Thyroid gland (tissue), 4 donors: ENCODE measurements around the gene NRIP1. TPM values are rescaled to one million over a fixed set of nuclear protein-coding genes. Genes with fewer than 3 reads are reported as not detected.
A peak's percentile ranks its signal among the peaks of the same experiment; 100 is the strongest.

Source experiments
- DNase-seq, 2 donors: peaks; one replicate each; pipeline ENCODE4 v3.0.0-alpha.2; 2019
- H3K27ac ChIP-seq, 3 donors: fragments of 200-600 bp; sonication (generic); 1 replicate in 2 of 3; 2 replicates in 1 of 3; pipeline ENCODE4 v1.5.1; 2016 to 2019; ENCODE audit warnings: mild to moderate bottlenecking in 1 of 3, moderate library complexity in 1 of 3
- H3K27me3 ChIP-seq: fragments of 200-600 bp; sonication (generic); one replicate; pipeline ENCODE4 v1.5.1; 2019
- H3K36me3 ChIP-seq, 2 donors: fragments of 200-600 bp; sonication (generic); one replicate each; pipeline ENCODE4 v1.5.1; 2016 to 2019
- H3K4me1 ChIP-seq, 2 donors: fragments of 200-600 bp; sonication (generic); one replicate each; pipeline ENCODE4 v1.5.1; 2017 to 2019
- H3K4me3 ChIP-seq, 3 donors: fragments of 200-600 bp; sonication (generic); replicated peaks in 1 of 3; 1 replicate in 2 of 3; 2 replicates in 1 of 3; pipeline ENCODE4 v1.5.1; 2016; ENCODE audit warnings: mild to moderate bottlenecking in 1 of 3
- H3K9me3 ChIP-seq: fragments of 200-600 bp; sonication (generic); one replicate; pipeline ENCODE4 v1.5.1; 2017
- CTCF ChIP-seq, 6 experiments: fragments of 200-600 bp in 3 of 6; fragments of 450-650 bp in 3 of 6; sonication (generic) in 3 of 6; IDR thresholded peaks; one replicate each; pipeline ENCODE4 v1.5.1; 2016 to 2019; ENCODE audit warnings: antibody characterized with exemption in 6 of 6, mild to moderate bottlenecking in 2 of 6, inconsistent platforms in 1 of 6, moderate library complexity in 1 of 6
- POLR2A ChIP-seq, 2 donors: fragments of 450-650 bp; IDR thresholded peaks; one replicate each; pipeline ENCODE4 v1.6.1; 2017; ENCODE audit warnings: antibody characterized with exemption in 2 of 2, mild to moderate bottlenecking in 2 of 2, moderate library complexity in 1 of 2
- WGBS, 2 donors: methylation state at CpG; one replicate each; pipeline ENCODE4 v1.1.5; 2017; 5-methylcytosine and 5-hydroxymethylcytosine counted together
- intact Hi-C: fragments of 100-400 bp; cut with DNase I; formaldehyde crosslinking; loops from one replicate; pipeline ENCODE4 v1.15.1; 2023
- total RNA-seq, 4 donors: library from RNA; depleted of rRNA; stranded (reverse); fragments of >200 nt; gene quantifications; one replicate each; pipeline ENCODE4 v1.2.3, GENCODE V29; 2016

Gene NRIP1
- total RNA-seq, 4 donors from 2014 or later, result 19.4 to 37.5 (median 28.2) TPM

DNA sequence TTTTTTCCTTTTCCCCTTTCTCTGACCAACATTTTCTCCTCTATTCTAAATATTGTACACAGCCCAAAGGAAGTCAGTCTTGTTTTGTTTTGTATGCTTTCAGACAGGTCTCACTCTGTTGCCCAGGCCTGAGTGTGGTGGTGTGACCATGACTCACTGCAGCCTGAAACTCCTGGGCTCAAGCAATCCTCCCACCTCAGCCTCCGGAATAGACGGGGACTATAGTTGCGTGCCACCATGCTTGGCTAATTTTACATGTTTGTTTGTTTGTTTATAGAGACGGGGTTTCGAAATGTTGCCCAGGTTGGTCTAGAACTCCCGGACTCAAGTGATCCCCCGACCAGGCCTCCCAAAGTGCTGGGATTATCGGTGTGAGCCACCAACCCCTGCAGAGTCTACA is 72.8 kb downstream of the NRIP1 start:
- no peaks in the 10 kb centered on the region for H3K27me3 ChIP-seq
- peaks cover 9 to 10% of the 10 kb centered on the region in 2 donors for H3K4me1 ChIP-seq
- no peak overlapping the region for H3K4me3 ChIP-seq
- no peaks in the 10 kb centered on the region for H3K9me3 ChIP-seq
- 95% methylated on average over 8 of the region's 8 CpGs for WGBS, 2 donors
- TF ChIP-seq CTCF (IDR thresholded peaks at IDR 0.05) (no peak), POLR2A (IDR thresholded peaks at IDR 0.05) (no peak)
- peak in 1 of 2 donors; percentile 15 for DNase-seq
- intact Hi-C loops, result no loop called here
- no peak overlapping the region for H3K27ac ChIP-seq
- H3K36me3 ChIP-seq, result no peaks in the 10 kb centered on the region

DNA sequence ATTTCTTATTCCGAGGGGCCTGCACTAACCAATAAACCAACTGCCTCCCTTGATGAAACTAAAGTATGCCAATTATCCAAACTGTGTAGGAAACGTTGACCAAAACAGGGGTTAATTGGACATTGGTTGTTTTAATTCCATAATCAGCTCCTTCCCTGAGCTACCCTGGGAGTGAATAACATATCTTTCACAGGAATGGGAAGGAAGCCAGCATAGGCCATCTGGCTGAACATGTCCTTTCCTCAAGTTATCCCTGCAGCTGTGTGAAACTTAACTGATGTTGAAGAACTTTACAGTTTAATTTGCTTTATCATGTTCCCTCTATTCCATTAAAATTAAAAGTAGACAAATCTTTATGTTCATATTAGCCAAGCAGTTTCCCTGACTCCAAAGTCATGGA is 75.4 kb downstream of the NRIP1 start:
- Histone ChIP-seq H3K4me1 (no peaks in the 10 kb centered on the region), H3K4me3 (no peak overlapping the region), H3K27me3 (no peaks in the 10 kb centered on the region), H3K27ac (no peak overlapping the region), H3K36me3 (no peaks in the 10 kb centered on the region), H3K9me3 (no peaks in the 10 kb centered on the region)
- DNase-seq, result no peak
- 73 to 80% methylated on average over 2 of the region's 2 CpGs for WGBS, 2 donors
- TF ChIP-seq POLR2A (IDR thresholded peaks at IDR 0.05) (no peak), CTCF (IDR thresholded peaks at IDR 0.05) (no peak)
- intact Hi-C loops, result no loop called here

DNA sequence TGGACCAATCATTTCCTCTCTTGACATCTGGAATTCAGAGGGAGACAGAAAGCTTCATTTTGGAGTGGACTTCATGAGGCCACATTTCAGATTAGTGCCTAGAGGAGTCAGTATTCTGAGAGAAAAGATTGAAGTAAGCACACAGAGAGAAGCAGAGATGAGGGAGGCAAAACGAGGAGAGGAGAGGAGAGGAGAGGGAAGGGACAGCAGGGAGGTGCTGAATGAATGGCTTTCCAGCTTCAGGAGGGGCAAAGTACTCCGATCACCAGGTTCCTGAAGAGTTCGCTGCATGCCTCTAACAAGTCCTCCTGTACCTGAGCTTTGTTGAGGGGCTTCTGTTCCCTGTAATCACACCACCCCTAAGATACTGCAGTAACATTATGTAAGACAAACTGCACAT is 76.0 kb downstream of the NRIP1 start:
- intact Hi-C loops, result no loop called here
- Histone ChIP-seq H3K36me3 (no peaks in the 10 kb centered on the region), H3K4me1 (no peaks in the 10 kb centered on the region), H3K9me3 (no peaks in the 10 kb centered on the region), H3K27ac (no peak overlapping the region), H3K4me3 (no peak overlapping the region), H3K27me3 (no peaks in the 10 kb centered on the region)
- WGBS, 2 donors, result 77% methylated on average over 3 of the region's 3 CpGs
- TF ChIP-seq CTCF (IDR thresholded peaks at IDR 0.05) (no peak), POLR2A (IDR thresholded peaks at IDR 0.05) (no peak)
- no peak for DNase-seq

- DNase-seq, result no peak
- TF ChIP-seq CTCF (IDR thresholded peaks at IDR 0.05), result no peak
- H3K27me3 ChIP-seq, result no peaks in the 10 kb centered on the region
- WGBS, 2 donors, result 77 to 79% methylated on average over 5 of the region's 5 CpGs
- no peak overlapping the region for H3K27ac ChIP-seq
- no peaks in the 10 kb centered on the region for H3K9me3 ChIP-seq
- H3K4me1 ChIP-seq, result no peaks in the 10 kb centered on the region
- intact Hi-C loops, result no loop called here
- no peak overlapping the region for H3K4me3 ChIP-seq
- no peaks in the 10 kb centered on the region for H3K36me3 ChIP-seq
These were observed 77.2 kb downstream of the NRIP1 start for GRCh38 chr21:14987370-14988170.

GRCh38 chr21:14985306-14985705 is 79.5 kb downstream of the NRIP1 start:
- Histone ChIP-seq H3K4me3 (no peak overlapping the region), H3K4me1 (no peaks in the 10 kb centered on the region), H3K36me3 (no peaks in the 10 kb centered on the region), H3K9me3 (no peaks in the 10 kb centered on the region), H3K27ac (no peak overlapping the region), H3K27me3 (no peaks in the 10 kb centered on the region)
- TF ChIP-seq POLR2A (IDR thresholded peaks at IDR 0.05), result no peak
- TF ChIP-seq CTCF (IDR thresholded peaks at IDR 0.05), result no peak
- intact Hi-C loops, result no loop called here
- 91 to 97% methylated on average over 3 of the region's 3 CpGs for WGBS, 2 donors
- no peak for DNase-seq
